AG04449 (cell line): ENCODE results near the gene PLCD3.

ENCODE experiments used
- CTCF ChIA-PET: fragments of 350-600 bp; formaldehyde crosslinking; extraction: SDS; loops from one replicate; lab custom pipeline; 2021; ENCODE audit warnings: antibody characterized with exemption; lab: Yijun Ruan, JAX
- POLR2A ChIA-PET: fragments of 400-600, 350-600 bp; formaldehyde crosslinking; extraction: SDS; loops from one replicate; lab custom pipeline; 2020; ENCODE audit warnings: antibody characterized with exemption, inconsistent platforms; lab: Yijun Ruan, JAX
- DNase-seq: peaks from one replicate; pipeline ENCODE4 v3.0.0-alpha.2; 2010; ENCODE audit warnings: low read depth, low spot score
- H3K4me3 ChIP-seq: 2 replicates; pipeline ENCODE4 v1.5.1; 2011; ENCODE audit warnings: low read depth, mild to moderate bottlenecking, control low read depth, low read length
- TF ChIP-seq, protein P1 (sequence below): IDR thresholded peaks from one replicate; pipeline ENCODE4 v1.5.1; 2011; ENCODE audit warnings: mild to moderate bottlenecking, moderate library complexity, low read length, control low read depth, inconsistent platforms; ENCODE audit not compliant: insufficient read depth; ENCODE audit errors: missing control alignments

Gene PLCD3

DNA sequence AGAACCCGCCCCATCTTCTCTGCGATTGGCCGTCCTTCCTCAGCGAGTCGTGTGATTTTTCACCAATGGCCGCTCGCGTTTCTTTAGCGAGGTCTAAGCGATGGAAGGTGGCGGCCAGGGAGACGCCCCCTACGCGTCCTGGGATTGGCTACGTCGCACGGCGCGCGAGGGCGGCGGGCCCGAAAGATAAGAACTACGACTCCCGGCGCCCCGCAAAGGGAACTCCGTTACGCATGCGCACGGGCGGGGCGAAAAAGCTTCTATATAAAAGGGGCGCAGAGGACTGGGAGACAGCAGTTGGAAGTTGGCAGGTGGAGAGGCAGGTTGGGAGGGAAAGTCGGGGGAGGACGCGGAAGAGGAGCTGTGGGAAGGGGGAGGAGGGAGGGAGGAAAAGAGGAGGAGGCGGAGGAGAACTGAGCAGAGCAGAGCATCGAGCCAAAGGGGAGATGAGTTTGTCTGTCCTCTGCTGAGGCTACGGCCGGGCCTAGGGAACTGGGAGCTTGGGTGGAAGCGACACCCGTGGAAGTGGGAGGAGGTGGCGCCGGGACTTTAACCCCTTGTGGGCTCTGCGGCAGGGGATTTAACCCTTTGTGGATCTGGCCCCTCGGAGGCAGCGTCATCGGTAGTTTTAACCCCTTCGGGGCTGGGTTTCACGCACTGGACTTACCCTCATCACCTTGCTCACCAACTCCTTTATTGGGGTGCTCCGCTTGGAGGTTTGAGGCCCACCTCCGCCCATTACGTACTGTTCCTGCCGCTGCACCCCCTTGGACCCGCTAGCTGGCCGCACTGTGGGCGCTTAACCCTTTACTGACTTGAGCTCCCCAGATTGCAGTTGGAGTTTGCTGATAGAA is 16.1 kb upstream of the PLCD3 start, which contains the start of gene HEXIM1:
HEXIM1 (plus strand) TSS at position 293 of the 854 bp plus-strand sequence. CDS start 716 bp downstream, outside the sequence.
- DNase-seq: peak; percentile 97
- ChIA-PET POLR2A (interaction anchor here (0.5 to 6.4 kb wide), 39 partner anchors 8 to 1158 kb away, joined by 3 to 308 read pairs (median 4); partner anchors contain the start of genes ACBD4, FMNL1, HEXIM2 and NMT1), CTCF (interaction anchor here (0.7 to 19.9 kb wide), 13 partner anchors 9 to 237 kb away, joined by 3 to 399 read pairs (median 8); partner anchors contain the start of genes ACBD4, HEXIM2 and PLCD3)
- TF ChIP-seq, protein P1, sequence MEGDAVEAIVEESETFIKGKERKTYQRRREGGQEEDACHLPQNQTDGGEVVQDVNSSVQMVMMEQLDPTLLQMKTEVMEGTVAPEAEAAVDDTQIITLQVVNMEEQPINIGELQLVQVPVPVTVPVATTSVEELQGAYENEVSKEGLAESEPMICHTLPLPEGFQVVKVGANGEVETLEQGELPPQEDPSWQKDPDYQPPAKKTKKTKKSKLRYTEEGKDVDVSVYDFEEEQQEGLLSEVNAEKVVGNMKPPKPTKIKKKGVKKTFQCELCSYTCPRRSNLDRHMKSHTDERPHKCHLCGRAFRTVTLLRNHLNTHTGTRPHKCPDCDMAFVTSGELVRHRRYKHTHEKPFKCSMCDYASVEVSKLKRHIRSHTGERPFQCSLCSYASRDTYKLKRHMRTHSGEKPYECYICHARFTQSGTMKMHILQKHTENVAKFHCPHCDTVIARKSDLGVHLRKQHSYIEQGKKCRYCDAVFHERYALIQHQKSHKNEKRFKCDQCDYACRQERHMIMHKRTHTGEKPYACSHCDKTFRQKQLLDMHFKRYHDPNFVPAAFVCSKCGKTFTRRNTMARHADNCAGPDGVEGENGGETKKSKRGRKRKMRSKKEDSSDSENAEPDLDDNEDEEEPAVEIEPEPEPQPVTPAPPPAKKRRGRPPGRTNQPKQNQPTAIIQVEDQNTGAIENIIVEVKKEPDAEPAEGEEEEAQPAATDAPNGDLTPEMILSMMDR: no peak
- H3K4me3 ChIP-seq: peak within 1 kb of the TSS; percentile 98

DNA sequence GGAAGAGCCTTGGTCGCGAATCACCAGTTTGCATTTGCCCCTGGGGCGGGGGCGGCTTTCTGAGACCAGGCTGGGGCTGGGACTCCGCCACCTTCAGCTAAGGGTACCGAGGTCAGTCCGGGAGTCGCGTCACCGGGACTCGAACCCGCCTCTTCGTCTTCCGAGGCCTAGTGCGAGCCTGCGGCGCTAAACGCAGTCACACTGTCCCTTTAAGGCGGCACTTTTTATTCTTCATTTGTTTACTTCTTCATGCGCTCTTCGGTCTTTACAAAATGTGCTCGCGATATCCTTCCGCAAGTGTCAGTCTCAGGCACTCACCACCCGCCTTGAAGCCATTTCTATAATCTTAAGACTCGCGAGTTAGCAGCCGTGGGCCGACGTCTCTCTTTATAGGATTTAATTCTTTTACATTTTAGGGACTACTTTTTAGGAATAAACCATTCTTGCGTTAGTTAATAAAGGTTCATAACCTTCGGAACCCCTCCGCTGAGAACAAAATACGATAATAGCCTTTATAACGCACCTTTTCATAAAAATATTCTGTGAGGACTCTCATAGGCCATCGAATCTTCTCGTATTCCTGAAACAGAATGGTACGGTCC is 15.4 kb upstream of the PLCD3 start:
- ChIA-PET CTCF (interaction anchor here (1.3 to 19.9 kb wide), 6 partner anchors 13 to 72 kb away, joined by 3 to 399 read pairs (median 64); partner anchors contain the start of genes ACBD4, HEXIM2 and PLCD3), POLR2A (interaction anchor here (0.6 to 6.4 kb wide), 24 partner anchors 8 to 1158 kb away, joined by 3 to 308 read pairs (median 6); partner anchors contain the start of genes ACBD4, HEXIM2 and NMT1)
- TF ChIP-seq, protein P1: no peak
- peak; percentile 92 for DNase-seq
- H3K4me3 ChIP-seq: peak overlapping the region; percentile 72

DNA sequence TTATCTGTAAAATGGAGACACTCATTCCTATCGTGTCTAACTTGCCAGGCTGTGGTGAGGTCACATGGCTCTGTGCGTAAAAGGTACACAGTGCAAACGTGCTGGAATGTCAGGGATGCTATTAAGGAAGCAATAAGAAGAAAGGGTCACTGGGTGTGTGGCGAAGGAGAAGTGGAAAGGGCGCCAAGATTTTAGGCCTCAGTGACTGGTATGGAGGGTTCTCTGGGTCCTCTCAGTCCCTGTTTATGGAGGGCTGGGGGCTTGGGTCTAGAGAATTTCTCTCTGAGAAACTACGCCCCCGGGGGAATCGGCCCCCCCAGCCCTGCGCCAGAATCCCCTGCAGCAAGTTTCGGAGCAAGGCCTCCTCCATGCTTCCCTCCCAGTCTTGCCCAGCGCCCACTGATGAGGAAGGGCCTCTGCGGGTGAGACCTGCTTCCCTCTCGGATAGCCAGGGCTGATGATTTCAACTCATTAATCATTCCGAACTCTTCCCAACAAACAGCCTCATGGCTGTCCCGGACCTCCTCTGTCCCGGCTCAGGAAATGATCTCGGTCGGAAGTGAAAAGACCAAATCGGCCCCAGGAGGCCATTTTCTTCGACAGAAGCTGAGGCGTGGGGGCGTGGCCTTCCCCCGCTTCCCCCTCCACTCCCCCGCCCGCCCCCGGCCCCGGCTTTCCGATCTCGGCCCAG is 14.7 kb upstream of the PLCD3 start:
- CTCF ChIA-PET: interaction anchor here (3.8 to 19.9 kb wide), 4 partner anchors 12 to 52 kb away, joined by 75 to 399 read pairs (median 176); partner anchors contain the start of genes ACBD4, HEXIM2 and PLCD3
- DNase-seq: no peak
- TF ChIP-seq, protein P1: no peak
- POLR2A ChIA-PET: interaction anchor here (4.0 to 6.4 kb wide), 3 partner anchors 11 to 25 kb away, joined by 56 to 308 read pairs (median 66); partner anchors contain the start of genes ACBD4 and HEXIM2
- peak overlapping the region; percentile 72 for H3K4me3 ChIP-seq

DNA sequence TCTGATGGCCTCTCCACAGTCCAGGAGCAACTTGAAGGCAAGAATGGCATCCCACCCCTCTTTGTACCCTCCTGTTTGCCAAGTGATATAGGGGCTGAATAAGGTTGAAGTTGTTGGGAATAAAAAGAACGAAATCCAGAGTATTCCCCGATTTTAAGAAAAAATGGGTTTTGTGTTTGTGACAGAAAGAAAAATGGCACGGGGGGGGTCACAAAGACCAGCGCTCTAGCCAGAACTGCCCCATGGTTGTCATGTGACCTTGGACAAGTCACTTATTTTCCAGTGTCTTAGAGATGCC is 14.2 kb upstream of the PLCD3 start:
- TF ChIP-seq, protein P1: no peak
- H3K4me3 ChIP-seq: peak overlapping the region; percentile 72
- ChIA-PET POLR2A (interaction anchor here (0.8 kb wide), 1 partner anchor 243 kb away, joined by 3 read pairs; a partner anchor contains a TSS), CTCF (interaction anchor here (3.8 to 19.9 kb wide), 2 partner anchors 11 to 53 kb away, joined by 75 to 399 read pairs; partner anchors contain the start of gene ACBD4)
- DNase-seq: no peak

DNA sequence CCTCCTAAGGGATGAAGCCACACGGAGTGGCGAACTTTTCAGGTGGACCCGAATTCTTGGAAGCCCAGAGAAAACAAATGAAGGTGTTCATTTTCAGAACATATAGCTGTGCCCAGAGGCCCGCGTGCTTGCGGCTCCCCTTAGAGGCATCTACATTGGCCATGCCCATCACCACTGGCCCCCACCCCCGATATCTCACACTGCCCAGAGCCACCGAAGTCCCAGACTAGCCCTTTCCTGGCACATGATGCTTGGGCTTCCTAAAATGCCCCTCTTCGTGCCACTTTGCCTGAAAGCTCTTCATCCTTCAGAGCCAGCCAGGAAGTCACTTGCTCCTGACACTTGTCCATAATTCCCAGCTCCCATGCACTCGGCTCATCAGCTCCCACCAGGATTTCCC is 13.9 kb upstream of the PLCD3 start:
- H3K4me3 ChIP-seq: no peak overlapping the region
- TF ChIP-seq, protein P1: no peak
- DNase-seq: no peak
- ChIA-PET CTCF (interaction anchor here (3.8 to 19.9 kb wide), 2 partner anchors 11 to 53 kb away, joined by 75 to 399 read pairs; partner anchors contain the start of gene ACBD4), POLR2A (interaction anchor here (0.8 kb wide), 1 partner anchor 243 kb away, joined by 3 read pairs; a partner anchor contains a TSS)
